Omental fat pad (tissue), 4 donors: Measurements from ENCODE around the gene ADGRB2. TPM values are rescaled to one million over a fixed set of nuclear protein-coding genes. Genes with fewer than 3 reads are reported as not detected.

ENCODE experiments used
- ATAC-seq: fragments of 150-250 bp; one replicate; pipeline ENCODE4 v1.9.1; 2016; ENCODE audit warnings: mild to moderate bottlenecking, moderate library complexity; ENCODE audit not compliant: low FRiP score
- DNase-seq: peaks from one replicate; pipeline ENCODE4 v3.0.0-alpha.2; 2019; ENCODE audit warnings: low spot score
- CTCF ChIP-seq, 3 donors: fragments of 450-650 bp; IDR thresholded peaks; one replicate each; pipeline ENCODE4 v1.5.1; 2016 to 2017; ENCODE audit warnings: antibody characterized with exemption in 3 of 3, mild to moderate bottlenecking in 3 of 3, moderate library complexity in 2 of 3
- total RNA-seq, 4 donors: library from RNA; depleted of rRNA; stranded (reverse); fragments of >200 nt; gene quantifications; one replicate each; pipeline ENCODE4 v1.1.0, GENCODE V29; 2016

The ADGRB2 gene
- total RNA-seq, 4 donors from 2014 or later = 0.79 to 7.5 (median 3.3) TPM

GRCh38 chr1:31727849-31728248, 36.3 kb downstream of the ADGRB2 start:
- DNase-seq (no peak), ATAC-seq (no peak)
- TF ChIP-seq CTCF (IDR thresholded peaks at IDR 0.05) = no peak

- DNase-seq = no peak
- no peak for TF ChIP-seq CTCF (IDR thresholded peaks at IDR 0.05)
- no peak for ATAC-seq
Measured at GRCh38 chr1:31727195-31727594, 36.9 kb downstream of the ADGRB2 start.

GRCh38 chr1:31726715-31727114, 37.4 kb downstream of the ADGRB2 start:
- DNase-seq = no peak
- ATAC-seq = no peak

GRCh38 chr1:31725777-31726535, 38.2 kb downstream of the ADGRB2 start:
- ATAC-seq (no peak), DNase-seq (no peak)
- TF ChIP-seq CTCF (IDR thresholded peaks at IDR 0.05) = no peak

More at GRCh38 chr1:31726715-31727114, 37.4 kb downstream of the ADGRB2 start:
- no peak for TF ChIP-seq CTCF (IDR thresholded peaks at IDR 0.05)

- ATAC-seq = no peak
- TF ChIP-seq CTCF (IDR thresholded peaks at IDR 0.05) = no peak
- DNase-seq = no peak
Measured at GRCh38 chr1:31725134-31725533, 39.0 kb downstream of the ADGRB2 start.

GRCh38 chr1:31723828-31724359, 40.2 kb downstream of the ADGRB2 start:
- no peak for TF ChIP-seq CTCF (IDR thresholded peaks at IDR 0.05)
- no peak for ATAC-seq
- DNase-seq = peak; percentile 50
